Ishikawa (cell line): ENCODE data around the gene NPAS2.

Experiments
- CEBPB ChIP-seq: IDR thresholded peaks from 2 replicates; pipeline ENCODE4 v1.6.1; 2012
- EP300 ChIP-seq: IDR thresholded peaks from 2 replicates; pipeline ENCODE4 v1.6.1; 2012; ENCODE audit warnings: borderline replicate concordance
- FOXM1 ChIP-seq: IDR thresholded peaks from 2 replicates; pipeline ENCODE4 v1.6.1; 2012; ENCODE audit warnings: low read depth, borderline replicate concordance
- NFIC ChIP-seq: IDR thresholded peaks from 2 replicates; pipeline ENCODE4 v1.6.1; 2012
- RAD21 ChIP-seq: IDR thresholded peaks from 2 replicates; pipeline ENCODE4 v1.6.1; 2012; ENCODE audit warnings: low read depth
- TAF1 ChIP-seq: IDR thresholded peaks from 2 replicates; pipeline ENCODE4 v1.6.1; 2012; ENCODE audit warnings: low read depth, mild to moderate bottlenecking
- TCF12 ChIP-seq: IDR thresholded peaks from 2 replicates; pipeline ENCODE4 v1.6.1; 2012; ENCODE audit warnings: low read depth
- TEAD4 ChIP-seq: IDR thresholded peaks from 2 replicates; pipeline ENCODE4 v1.6.1; 2012
- YY1 ChIP-seq: IDR thresholded peaks from 2 replicates; pipeline ENCODE4 v1.6.1; 2012; ENCODE audit warnings: low read depth

- TF ChIP-seq FOXM1 (no peak), RAD21 (no peak), TAF1 (no peak), NFIC (no peak), TCF12 (no peak), EP300 (no peak), YY1 (no peak), TEAD4 (no peak), CEBPB (no peak)
Observed at GRCh38 chr2:100934504-100935371, 114.8 kb downstream of the NPAS2 start.
